A549 (cell line): ENCODE data around the gene MAP1S.

Experiments
- CTCF ChIP-seq: fragments of >200 bp; sonication (Bioruptor Twin); formaldehyde crosslinking; IDR thresholded peaks from 3 replicates; pipeline ENCODE4 v1.5.1; 2016
- EP300 ChIP-seq, 2 experiments: fragments of >200 bp; sonication (Bioruptor Twin); formaldehyde crosslinking; IDR thresholded peaks; 2 replicates in 1 of 2; 3 replicates in 1 of 2; pipeline ENCODE4 v1.6.1; 2016 to 2017
- HOXA7 ChIP-seq: fragments of 250-450 bp; sonication (Bioruptor Pico); IDR thresholded peaks from 2 replicates; pipeline ENCODE4 v1.5.0; 2020; ENCODE audit warnings: mild to moderate bottlenecking, moderate library complexity
- POLR2A ChIP-seq: IDR thresholded peaks from 2 replicates; pipeline ENCODE4 v1.6.1; 2012; ENCODE audit warnings: mild to moderate bottlenecking, low read length
- RAD21 ChIP-seq, 2 experiments: fragments of >200 bp in 1 of 2; sonication (Bioruptor Twin) in 1 of 2; formaldehyde crosslinking in 1 of 2; IDR thresholded peaks in 1 of 2; conservative IDR thresholded peaks in 1 of 2; 2 replicates in 1 of 2; 3 replicates in 1 of 2; pipeline ENCODE4 v1.6.1; 2012 to 2018; ENCODE audit warnings: inconsistent platforms in 1 of 2
- TF ChIP-seq, protein P1 (sequence below): fragments of 200-600 bp; sonication (generic); IDR thresholded peaks from 2 replicates; pipeline ENCODE4 v1.6.1; 2016; ENCODE audit warnings: antibody characterized with exemption, mild to moderate bottlenecking, moderate library complexity

GRCh38 chr19:17733127-17733526, 13.8 kb downstream of the MAP1S start:
- TF ChIP-seq HOXA7 (CRISPR knock-in tag) (no peak), POLR2A (no peak), EP300 (IDR thresholded peaks at IDR 0.05) (no peak), RAD21 (conservative IDR thresholded peaks at IDR 0.05 in 1 of 2, IDR thresholded peaks at IDR 0.05 in 1 of 2) (no peak), CTCF (no peak)
- TF ChIP-seq, protein P1, sequence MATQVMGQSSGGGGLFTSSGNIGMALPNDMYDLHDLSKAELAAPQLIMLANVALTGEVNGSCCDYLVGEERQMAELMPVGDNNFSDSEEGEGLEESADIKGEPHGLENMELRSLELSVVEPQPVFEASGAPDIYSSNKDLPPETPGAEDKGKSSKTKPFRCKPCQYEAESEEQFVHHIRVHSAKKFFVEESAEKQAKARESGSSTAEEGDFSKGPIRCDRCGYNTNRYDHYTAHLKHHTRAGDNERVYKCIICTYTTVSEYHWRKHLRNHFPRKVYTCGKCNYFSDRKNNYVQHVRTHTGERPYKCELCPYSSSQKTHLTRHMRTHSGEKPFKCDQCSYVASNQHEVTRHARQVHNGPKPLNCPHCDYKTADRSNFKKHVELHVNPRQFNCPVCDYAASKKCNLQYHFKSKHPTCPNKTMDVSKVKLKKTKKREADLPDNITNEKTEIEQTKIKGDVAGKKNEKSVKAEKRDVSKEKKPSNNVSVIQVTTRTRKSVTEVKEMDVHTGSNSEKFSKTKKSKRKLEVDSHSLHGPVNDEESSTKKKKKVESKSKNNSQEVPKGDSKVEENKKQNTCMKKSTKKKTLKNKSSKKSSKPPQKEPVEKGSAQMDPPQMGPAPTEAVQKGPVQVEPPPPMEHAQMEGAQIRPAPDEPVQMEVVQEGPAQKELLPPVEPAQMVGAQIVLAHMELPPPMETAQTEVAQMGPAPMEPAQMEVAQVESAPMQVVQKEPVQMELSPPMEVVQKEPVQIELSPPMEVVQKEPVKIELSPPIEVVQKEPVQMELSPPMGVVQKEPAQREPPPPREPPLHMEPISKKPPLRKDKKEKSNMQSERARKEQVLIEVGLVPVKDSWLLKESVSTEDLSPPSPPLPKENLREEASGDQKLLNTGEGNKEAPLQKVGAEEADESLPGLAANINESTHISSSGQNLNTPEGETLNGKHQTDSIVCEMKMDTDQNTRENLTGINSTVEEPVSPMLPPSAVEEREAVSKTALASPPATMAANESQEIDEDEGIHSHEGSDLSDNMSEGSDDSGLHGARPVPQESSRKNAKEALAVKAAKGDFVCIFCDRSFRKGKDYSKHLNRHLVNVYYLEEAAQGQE = no peak
